DMS153 (cell line): ENCODE results near the gene PAPPA2.

Experiments
- DNase-seq: peaks from one replicate; lab custom pipeline; 2025; lab: John Stamatoyannopoulos, UW

Gene PAPPA2

DNA sequence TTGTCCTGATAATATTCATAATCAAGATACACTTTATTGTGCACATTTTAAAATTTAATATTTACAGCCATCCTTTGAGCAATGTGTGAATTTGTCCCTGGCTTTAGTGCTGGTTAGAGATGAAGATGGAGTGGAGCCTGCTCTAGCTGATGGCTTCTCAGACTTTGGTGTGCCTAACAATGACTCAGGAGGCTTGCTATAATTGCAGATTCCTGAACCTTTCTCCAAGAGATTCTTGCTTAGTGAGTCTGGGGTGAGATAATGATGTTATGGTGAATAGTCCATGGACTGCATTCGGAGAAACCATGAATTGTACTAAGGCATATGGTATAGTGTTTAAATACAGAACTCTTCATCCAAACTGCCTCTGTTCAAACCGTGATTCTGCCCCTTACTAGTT is 307.1 kb downstream of the PAPPA2 start:
- no peak for DNase-seq

DNA sequence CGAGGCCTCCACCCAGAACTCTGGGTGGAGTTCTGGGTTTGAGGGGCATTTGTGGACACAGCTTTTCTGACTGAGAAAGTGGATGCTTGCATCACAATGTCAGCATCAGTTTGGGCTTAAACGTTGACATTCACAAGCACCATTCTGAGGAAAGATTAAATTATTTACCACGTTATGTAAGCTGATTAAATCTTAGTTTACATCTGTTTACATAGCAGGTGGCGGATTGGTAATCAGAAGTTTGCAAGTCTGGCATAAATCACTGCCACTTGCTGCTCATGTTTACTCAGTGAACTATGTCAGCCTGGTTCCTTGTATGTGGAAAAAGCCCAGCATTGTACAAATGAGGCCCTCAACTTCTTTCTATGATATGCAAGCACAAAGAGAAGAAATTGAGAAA is 310.1 kb downstream of the PAPPA2 start:
- DNase-seq, result peak; percentile 12

DNA sequence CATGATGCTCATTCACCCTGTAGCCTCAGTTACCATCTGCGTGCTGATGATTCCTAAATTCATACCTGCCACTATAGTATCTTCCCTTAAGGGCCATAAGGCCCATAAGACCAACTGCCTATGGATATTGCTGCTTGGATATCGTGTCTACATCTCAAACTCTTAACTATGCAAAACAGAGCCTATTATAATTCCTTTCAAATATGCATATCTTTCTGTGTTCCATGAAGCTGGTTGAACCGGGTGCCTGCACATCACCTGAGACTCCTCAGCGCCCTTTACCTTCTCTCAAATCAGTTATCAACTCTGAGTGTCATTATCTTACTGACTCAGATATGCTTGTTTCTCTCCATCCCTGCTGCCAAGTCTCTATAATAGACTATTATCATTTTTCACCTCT is 311.2 kb downstream of the PAPPA2 start:
- DNase-seq, result no peak

DNA sequence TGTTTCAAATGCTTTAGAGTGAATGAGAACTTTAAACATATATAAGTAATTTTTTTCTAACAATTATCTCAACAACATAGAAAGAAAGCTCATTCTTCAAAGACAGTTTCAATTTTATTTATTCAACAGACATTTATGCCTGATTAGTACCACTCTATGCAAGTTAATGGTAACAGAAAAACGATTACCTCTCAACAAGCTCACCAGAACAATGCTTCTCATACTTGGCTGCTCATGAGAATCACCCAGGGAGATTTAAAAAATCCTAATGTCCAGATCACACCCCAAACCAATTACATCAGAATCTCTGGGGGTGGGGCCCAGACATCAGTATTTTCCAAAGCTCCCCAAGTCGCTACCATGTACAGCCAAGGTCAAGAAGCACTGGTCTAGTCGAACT is 312.4 kb downstream of the PAPPA2 start:
- no peak for DNase-seq

DNA sequence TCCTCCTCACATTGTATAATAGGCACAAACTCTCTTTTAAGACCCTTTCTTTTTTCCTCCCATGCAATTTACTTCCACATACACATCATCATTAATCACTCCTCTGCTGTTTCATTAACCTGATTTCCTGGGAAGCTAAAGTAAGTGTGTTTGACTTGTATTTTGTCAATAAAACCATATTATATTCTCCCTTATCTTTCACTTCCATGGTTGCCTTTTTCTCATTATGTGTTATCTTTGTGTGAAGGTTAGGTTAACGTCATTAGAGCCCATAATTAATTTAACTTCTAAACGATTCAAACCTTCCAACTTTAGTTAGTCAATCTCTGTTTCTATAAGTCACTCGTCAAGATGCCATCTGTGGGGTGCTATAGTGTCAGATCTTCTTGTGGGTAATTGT is 313.0 kb downstream of the PAPPA2 start:
- no peak for DNase-seq

DNA sequence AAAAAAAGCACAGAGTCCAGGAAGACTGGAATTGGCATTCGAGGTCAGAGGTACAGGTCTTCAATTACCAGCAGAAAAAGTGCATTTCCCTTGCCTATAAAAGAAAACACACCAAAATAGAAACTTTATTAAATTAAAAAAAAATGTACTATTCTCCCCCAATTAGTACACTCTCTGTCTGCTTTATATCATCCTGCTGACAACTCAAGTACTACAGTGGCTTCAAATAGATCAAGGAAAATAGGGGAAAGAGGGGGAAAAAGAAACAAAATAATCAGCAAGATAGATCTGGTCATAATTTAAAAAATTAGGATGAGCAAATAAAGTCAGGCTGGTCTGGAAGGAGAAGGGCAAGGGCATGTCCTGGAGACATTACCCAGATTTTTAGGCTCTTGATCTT is 315.1 kb downstream of the PAPPA2 start:
- DNase-seq, result no peak

DNA sequence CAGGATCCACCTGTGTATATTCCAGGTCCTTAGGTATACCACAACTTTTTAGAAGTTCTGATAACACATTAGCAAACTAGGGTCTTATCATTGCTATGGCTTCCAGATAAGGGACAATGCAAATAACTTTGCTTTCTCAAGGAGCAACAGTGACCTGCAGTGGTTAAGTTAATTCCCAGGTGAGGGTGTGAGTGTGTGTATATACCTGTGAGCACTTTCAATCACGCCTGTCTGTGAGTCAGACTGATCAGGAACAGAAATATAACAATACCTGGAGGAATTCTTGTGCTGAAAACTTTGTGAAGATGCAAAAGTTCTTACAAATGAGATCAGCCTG is 317.0 kb downstream of the PAPPA2 start:
- no peak for DNase-seq

DNA sequence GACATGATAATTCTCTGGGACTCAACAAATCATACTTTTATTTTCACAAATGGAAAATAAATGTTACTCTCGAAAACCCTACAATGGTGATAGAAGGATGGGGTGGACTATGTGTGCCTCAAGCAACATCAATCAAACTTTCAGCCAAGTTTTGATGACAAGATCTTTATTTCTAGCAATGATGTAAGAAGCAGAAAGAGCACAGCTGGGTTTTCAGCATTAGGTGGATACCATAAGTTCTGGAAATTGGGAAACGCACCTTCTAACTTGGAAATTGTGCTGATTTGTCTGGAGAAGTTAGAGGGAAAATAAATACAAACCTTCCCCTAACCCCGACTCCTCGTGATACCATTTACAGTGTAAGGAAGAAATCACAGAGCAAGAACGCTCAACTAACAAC is 320.3 kb downstream of the PAPPA2 start:
- no peak for DNase-seq

DNA sequence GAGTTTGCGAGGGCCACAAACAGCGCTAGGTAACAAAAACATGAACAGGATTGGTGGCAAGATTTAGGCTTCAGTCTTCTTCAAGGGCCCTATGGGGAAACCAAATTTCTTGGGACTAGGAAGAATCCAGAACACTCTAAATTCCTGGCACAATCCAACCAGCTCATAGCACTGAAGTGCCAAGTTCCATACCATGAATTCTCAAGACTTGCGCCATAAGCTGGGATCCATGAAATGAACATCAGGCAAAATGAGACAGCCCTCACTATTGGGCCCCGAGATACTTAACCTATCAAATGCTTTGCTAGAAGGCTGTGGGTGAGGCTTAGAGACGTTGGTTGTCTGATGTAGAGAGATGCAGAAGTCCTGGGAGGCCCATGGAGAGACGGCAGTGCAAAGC is 322.1 kb downstream of the PAPPA2 start:
- DNase-seq, result no peak

DNA sequence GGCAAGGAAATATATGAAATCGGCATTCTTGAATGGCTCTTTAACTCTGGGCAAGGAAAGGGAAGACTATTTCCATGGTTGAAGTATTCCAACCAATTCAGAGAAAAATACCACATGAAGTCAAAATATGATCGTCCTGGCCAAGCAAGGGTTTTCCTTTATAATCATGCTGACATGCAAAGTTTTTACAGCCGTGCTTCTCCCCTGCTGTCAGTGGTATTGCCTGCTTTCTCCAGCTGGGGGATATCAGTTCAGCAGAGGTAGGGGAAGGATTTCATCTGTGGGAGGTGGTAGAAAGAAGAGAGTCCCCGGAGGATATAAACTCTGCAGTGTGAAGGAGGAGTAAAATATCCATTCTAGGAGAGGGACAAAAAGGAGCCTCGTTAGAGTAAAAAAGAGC is 322.8 kb downstream of the PAPPA2 start:
- no peak for DNase-seq

DNA sequence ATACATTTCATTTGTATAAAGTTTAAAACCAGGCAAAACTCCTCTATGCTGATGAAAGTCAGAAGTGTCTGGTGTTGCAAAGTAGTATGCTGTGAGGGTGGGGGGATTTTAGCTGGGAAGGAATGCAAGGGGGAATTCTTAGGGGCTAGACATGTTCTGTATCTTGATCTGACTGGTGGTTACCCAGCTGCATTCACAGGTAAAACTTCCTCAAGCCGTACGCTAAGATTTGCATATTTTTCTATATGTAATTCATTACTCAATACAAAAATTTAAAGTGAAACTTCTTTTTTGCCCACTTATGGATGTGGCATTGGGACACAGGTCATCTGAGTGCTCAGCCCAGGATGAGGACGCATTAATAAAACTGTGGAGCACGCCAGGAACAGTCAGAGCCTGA is 323.3 kb downstream of the PAPPA2 start:
- no peak for DNase-seq

DNA sequence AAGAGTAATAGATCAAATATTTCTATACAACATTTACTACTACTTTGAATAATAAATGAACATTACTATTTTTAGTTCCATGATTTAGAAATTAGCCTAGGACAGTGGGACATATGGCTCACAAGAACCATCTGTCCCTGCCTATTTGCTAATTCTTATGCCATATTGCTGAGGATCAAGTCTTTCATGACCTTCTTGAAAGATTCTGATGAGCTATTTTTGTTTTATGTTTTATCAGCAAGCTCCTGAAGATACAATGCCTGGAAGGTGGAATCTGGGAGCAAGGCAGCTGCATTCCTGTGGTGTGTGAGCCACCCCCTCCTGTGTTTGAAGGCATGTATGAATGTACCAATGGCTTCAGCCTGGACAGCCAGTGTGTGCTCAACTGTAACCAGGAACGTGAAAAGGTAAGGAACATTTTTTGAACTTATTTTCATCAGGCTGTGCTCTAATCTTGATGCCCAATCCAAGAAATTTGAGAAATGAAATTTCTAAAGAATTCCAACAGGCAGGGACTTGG is 326.7 kb downstream of the PAPPA2 start:
- no peak for DNase-seq

DNA sequence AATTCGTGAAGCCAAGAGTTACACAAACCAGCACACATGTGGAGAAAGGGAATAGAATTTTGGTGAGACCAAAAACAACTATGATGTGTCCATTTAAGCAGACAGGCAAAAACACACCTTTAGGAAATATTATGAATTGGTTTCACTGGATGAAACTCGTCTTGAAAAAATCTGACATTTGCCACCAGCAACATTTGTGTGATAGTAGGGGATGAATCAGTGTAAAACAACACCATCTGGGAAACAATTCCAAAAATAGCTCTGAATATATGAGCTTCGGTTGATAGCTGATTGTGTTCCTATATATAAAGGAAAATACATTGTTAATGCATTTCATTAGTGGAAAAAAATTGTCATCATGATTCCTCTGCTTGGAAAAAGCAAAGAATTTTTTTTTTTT is 327.8 kb downstream of the PAPPA2 start:
- DNase-seq, result no peak

DNA sequence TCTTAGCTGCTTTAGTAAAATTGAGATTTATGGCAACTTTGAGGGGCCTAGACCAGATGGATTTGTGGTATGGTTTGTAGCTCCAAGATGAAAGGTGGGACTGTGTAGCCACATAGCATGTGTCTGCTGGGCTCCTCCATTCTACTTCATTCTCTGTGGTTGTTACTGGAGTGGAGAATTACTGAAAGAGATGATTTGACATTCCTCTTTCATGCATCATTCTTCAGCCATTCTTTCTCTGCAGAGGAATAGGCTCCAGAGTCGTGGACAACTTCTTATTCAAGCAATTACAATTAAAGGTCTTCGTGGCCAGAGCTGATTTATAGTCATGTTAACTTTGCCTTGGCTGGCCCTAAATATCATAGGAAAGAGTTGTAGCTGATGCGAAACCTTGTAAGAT is 328.9 kb downstream of the PAPPA2 start:
- no peak for DNase-seq

DNA sequence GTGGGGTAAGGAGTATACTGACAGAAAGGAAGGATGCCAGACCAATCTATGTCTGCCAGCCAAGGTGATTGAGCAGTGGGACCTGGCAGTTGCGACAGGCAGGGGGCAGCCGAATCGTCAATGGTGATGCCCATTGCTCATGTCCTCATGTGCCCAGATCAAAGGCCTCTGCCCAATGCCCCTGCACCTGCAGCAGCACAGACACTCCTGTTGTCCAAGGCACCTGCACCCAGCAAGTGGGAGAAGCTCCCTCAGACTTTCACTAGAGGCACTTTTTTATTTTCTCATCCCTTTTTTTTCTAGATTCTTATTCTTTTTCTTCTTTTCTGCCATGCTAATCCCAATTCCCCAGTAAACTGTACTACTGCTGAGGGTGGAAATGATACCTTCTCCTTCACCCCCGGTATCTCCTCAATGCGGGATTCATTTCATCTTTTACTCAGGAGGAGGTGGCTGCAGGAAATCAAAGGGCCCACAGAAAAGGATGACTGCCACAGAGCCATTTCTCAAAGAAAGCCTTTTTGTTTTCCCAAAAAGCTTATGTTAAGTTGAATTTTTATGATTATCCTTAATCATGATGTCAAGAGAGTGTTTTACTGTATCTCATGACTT is 332.0 kb downstream of the PAPPA2 start:
- DNase-seq, result no peak

DNA sequence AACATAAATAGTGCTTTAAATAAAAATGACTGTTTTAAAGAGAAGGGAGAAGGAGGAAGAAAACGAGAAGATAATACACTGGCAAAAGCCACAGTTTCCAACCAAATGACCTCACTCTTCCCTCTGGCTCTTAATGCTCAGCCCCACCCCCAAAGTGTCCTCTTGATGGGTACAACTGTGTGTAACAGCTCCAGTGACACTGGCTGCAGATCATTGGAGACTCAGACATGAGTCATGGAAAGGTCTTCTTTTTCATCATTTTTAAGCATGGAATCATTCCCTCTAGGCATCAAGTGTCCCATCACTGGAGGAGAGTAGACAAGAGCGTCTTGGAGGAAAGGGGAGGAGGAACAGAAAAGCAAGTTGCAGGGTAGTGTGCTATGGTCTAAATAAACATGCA is 333.0 kb downstream of the PAPPA2 start:
- DNase-seq, result no peak

DNA sequence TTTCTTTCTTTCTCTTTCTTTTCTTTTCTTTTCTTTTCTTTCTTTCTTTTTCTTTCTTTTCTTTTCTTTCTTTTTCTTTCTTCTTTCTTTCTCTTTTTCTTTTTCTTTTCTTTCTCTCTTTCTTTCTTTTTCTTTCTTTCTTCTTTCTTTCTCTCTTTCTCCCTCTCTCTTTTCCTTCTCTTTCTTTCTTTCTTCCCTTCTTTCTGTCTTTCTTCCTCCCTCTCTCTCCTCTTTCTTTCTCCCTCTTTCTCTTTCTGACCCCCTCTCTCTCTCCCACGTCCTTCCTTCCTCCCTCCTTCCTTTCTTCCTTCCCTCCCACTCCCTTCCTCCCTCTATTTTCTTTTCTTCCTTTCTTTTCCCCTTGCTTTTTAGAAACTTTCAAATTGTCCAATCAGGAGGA is 333.6 kb downstream of the PAPPA2 start:
- no peak for DNase-seq

DNA sequence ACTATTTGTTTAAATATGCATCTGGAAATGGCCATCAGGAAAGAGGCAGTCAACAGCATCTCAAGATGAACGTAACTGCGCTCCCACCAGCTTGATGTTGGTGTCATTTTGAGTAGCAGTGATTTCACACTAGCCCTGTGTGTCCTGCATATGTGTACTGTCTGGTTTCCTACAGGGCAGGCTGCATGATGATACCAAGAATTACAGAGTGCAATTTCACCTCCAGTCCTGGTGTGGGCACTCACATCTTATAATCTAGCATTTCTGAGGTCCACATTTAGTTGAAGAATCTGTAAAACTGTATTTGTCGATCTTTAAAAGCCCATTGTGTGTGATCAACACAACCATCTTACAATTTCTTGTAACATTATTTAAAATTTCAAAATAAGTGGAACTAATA is 336.4 kb downstream of the PAPPA2 start:
- DNase-seq, result no peak

DNA sequence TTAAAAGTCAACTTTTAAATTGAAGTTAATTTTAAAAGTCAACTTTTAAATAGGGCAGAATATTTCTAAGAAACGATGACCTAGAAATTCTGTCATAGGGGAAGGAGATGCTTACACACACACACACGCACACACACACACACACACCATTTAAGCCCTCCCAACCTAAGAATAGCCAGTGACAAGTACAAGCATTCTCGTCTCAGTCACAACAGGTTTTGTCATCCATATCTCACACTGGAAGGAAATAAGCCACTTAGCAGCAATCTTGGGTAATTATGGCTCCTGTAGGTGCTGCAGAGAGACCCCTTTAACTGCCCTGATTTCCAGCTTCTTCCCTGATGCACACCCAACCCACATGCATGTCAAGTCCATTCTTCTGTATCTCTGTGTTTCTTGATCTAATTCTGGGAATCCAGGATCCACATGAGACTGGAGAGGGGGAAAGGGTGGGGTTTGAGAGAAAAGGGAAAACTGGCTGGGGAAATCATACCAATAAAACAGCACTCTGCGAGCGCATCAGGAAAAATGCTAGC is 338.1 kb downstream of the PAPPA2 start:
- no peak for DNase-seq

DNA sequence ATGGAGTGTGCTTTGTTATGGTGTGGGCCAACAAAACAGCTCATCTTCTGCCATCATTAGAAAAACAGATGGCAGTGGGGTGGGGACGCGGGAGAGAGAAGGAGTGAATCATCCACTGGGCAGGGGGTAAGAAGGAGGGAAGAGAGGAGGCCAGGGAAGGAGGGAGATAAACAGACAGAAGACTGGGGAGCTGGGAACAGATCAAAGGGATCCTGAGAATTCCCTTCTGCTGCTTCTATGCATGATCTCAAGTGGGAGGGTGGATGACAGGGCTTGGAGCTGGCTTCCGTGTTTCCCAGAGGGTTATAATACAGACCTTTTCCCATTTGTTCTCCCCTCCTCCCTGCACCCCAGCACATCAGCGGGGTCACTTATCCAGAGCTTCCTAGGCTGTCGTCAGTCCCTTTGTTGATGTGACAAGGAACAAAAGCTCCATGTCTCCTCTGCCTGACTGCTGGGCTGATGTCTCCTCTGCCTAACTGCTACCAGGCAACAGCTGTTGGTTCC is 338.6 kb downstream of the PAPPA2 start:
- no peak for DNase-seq

DNA sequence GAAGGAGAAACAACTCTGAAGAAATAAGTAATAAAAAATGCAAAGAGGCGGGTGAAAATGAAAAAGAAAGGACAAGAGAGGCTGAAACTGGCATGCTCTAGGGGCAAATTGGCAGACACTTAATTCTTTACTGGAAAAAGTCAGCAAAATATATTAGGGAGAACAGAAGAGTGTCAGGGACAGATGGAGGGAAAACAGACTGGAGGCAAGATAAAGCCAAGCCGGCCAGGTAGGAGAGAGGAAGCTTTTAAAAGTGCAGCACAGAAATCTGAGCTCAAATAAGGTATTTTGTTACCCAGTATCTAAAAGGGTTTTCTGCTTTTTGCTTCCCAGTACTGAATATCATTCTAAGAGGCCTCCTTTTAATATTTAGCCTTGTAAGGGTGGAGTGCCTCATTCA is 339.3 kb downstream of the PAPPA2 start:
- no peak for DNase-seq

DNA sequence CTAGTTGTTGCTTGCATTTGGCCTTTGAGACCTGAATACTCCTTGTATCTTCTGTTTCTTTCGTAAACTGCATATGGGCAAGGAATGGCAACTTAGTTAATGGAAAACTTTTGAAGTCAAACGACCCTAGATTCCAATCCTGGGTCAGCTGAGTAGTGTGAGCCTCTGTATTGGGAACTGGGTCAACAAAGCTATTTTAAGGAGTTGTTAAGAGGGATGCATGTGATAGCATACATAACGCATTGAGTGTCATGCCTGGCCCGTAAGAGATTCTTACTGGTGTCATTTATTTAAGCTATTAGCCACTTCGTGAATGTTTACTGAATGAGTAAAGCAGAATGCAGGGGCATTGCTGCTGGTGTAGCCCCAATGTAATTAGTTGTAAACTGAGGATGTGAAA is 340.1 kb downstream of the PAPPA2 start:
- DNase-seq, result no peak

DNA sequence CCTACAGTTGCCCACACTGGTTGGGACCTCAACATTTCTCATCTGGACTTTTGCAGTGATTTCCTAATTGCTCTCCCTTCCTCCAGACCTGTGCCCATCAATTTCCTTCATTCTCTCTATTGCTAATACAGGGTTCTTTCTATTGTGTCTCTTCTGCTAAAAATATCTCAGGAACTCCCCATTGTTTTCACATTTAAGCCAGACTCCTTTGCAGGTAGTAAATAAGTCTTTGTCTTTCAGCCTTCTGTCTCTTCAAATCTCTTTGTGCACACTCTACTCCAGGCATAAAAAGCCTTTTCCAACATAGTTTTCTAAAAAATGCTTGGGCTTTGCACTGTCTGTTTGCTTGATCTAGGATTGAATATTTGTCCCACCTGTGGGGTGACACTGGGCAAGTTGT is 340.6 kb downstream of the PAPPA2 start:
- DNase-seq, result no peak

DNA sequence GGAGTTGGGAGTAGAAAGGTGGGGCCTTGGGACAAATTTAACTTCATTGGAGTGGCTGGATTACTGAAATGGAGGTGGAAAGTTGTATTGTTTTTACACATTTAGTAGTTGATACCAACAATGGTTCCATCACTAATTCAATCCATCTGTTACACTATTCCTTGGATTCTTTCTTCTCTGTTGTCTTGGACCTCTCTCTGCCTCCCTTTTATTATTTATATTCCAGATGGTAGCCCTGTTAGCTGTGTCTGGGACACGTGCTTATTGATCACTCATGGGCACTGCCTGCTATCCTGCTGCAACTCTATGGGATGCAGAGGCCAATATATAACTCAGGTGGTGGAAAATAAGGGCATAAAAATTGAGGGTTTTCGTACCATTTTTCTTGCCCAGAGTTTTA is 346.3 kb downstream of the PAPPA2 start:
- DNase-seq, result no peak
